GM18867 (cell line): ENCODE results near the gene DCAKD.

Experiments used
- ATAC-seq: cut with Tn5 transposase; IDR thresholded peaks from one replicate; pipeline ENCODE4 v1.9.1; 2021; ENCODE audit warnings: mild to moderate bottlenecking, moderate library complexity; ENCODE audit not compliant: unreplicated experiment

The DCAKD gene

GRCh38 chr17:45005700-45006099 is 45.7 kb downstream of the DCAKD start:
- no peak for ATAC-seq

- ATAC-seq: no peak
These were observed 47.0 kb downstream of the DCAKD start for GRCh38 chr17:45004388-45004787.

- no peak for ATAC-seq
These were observed 47.6 kb downstream of the DCAKD start for GRCh38 chr17:45003877-45004276.

- ATAC-seq: no peak
These were observed 50.1 kb downstream of the DCAKD start for GRCh38 chr17:45001310-45001709.

GRCh38 chr17:44999433-44999832 is 52.0 kb downstream of the DCAKD start:
- no peak for ATAC-seq

GRCh38 chr17:44998646-44999045 is 52.8 kb downstream of the DCAKD start:
- ATAC-seq: no peak

GRCh38 chr17:44997733-44998520 is 53.5 kb downstream of the DCAKD start:
- ATAC-seq: no peak

- ATAC-seq: no peak
These were observed 55.1 kb downstream of the DCAKD start for GRCh38 chr17:44996304-44996703.

GRCh38 chr17:44995436-44996001 is 55.9 kb downstream of the DCAKD start:
- ATAC-seq: no peak

GRCh38 chr17:44992242-44992939 is 59.0 kb downstream of the DCAKD start:
- ATAC-seq: no peak

GRCh38 chr17:44990994-44991393 is 60.4 kb downstream of the DCAKD start:
- ATAC-seq: no peak

GRCh38 chr17:44989552-44990138 is 61.8 kb downstream of the DCAKD start:
- ATAC-seq: no peak

GRCh38 chr17:44988044-44988942 is 63.1 kb downstream of the DCAKD start:
- no peak for ATAC-seq

GRCh38 chr17:44983563-44983962 is 67.9 kb downstream of the DCAKD start:
- ATAC-seq: no peak

- no peak for ATAC-seq
These were observed 69.2 kb downstream of the DCAKD start for GRCh38 chr17:44982113-44982702.

GRCh38 chr17:44981221-44981968 is 70.0 kb downstream of the DCAKD start:
- no peak for ATAC-seq

- ATAC-seq: no peak
These were observed 71.9 kb downstream of the DCAKD start for GRCh38 chr17:44979426-44979995.

GRCh38 chr17:44978807-44979206 is 72.6 kb downstream of the DCAKD start:
- no peak for ATAC-seq
